Progenitor cell of endocrine pancreas (in vitro differentiated cells): Measurements from ENCODE around the gene FGF19. TPM values are rescaled to one million over a fixed set of nuclear protein-coding genes. Genes with fewer than 3 reads are reported as not detected.

ENCODE experiments used
- DNase-seq: peaks from one replicate; pipeline ENCODE4 v3.0.0; 2021; ENCODE audit warnings: low spot score; ENCODE audit not compliant: unreplicated experiment
- H3K27ac Mint-ChIP-seq: 2 replicates; pipeline ENCODE4 v1.8.0; 2021; ENCODE audit warnings: mild to moderate bottlenecking, moderate library complexity, mixed read lengths
- H3K27me3 Mint-ChIP-seq: 2 replicates; pipeline ENCODE4 v1.8.0; 2021; ENCODE audit warnings: mixed read lengths
- H3K36me3 Mint-ChIP-seq: 2 replicates; pipeline ENCODE4 v1.8.0; 2022; ENCODE audit warnings: mixed read lengths; ENCODE audit not compliant: insufficient read depth
- H3K4me1 Mint-ChIP-seq: 2 replicates; pipeline ENCODE4 v1.8.0; 2021; ENCODE audit warnings: low read depth, mixed read lengths
- H3K4me3 Mint-ChIP-seq: 2 replicates; pipeline ENCODE4 v1.8.0; 2021; ENCODE audit warnings: low read depth, mild to moderate bottlenecking, moderate library complexity, mixed read lengths
- H3K9me3 Mint-ChIP-seq: 2 replicates; pipeline ENCODE4 v1.8.0; 2021; ENCODE audit warnings: low read depth, mixed read lengths
- CTCF ChIP-seq: fragments of 200-600 bp; sonication (generic); IDR thresholded peaks from one replicate; pipeline ENCODE4 v1.5.0; 2021; ENCODE audit warnings: antibody characterized with exemption, mild to moderate bottlenecking; ENCODE audit not compliant: unreplicated experiment
- total RNA-seq: library from RNA; stranded (reverse); gene quantifications from 2 replicates; pipeline ENCODE4 v1.2.1, GENCODE V29; 2021

FGF19 gene
- total RNA-seq, 1 donor from 2014 or later, result not detected

DNA sequence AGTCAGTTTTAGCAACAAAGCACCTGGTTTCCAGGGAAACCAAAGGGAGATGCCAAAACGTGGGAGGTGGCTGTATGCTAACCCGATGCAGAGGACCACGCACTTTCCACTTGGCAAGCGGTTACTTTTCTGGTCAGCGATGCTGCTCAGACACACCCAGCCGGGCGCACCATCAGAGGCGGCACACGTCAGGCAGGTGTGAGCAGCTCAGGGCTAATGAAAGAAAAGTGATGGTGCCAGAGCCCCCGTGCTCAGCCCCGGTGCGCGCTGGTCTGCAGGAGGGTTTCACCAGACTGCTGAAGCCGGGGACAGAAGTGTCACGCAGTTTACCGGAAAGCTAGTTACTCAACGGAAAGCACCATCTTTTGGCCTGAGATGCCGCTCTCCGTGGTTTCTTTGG, 34.3 kb downstream of the FGF19 start:
- Mint-ChIP-seq H3K4me1 (peaks cover 5% of the 10 kb centered on the region), H3K36me3 (peaks cover 15% of the 10 kb centered on the region), H3K27ac (no peak overlapping the region), H3K27me3 (no peaks in the 10 kb centered on the region), H3K9me3 (no peaks in the 10 kb centered on the region), H3K4me3 (no peak overlapping the region)
- no peak for DNase-seq
- no peak for TF ChIP-seq CTCF

DNA sequence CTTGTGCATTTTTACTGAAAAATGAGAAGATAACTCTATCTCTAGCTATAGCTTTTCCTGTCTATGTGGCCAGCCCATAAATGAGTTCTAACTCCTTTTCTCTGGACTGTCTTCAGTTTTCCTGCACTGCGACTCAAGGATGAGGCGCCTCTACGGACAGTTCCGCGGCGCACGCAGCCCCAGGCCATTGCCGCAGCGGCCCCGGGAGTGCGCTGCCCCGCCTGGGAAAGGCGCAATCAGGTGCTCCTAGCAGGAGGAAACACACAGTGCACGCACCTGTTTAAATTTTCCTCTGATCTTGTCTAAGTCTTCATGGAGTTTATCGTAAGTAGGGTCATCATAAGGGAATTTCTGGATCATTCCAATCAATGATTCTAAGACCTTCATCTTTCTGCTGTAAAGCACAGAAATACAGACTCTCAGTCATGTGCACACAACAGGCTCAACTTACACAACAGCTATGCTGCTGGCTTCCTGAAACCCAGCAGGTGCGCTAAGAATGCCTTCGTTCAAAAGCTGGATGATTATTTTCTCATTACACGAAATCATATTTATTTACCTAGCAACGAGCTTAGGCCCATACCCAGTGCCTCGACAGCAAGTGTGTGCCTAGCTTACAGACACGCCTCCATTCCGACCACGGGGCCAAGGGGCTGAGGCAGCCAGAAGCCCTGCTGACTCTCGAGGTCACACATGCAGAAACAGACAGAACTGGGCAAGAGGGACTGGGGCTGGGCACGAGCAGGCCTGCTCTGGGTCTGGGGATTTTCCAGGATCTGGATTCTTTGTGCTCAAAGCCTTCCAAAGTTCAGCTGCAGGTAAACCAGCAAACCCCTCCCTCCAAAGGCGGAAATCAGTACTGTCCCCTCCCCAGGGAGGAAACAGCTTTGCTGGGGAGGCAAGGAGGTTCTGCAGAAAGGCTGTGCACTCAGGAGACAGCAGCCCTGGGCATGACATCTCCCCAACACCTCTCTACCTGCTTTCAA, 35.9 kb downstream of the FGF19 start:
- no peak for TF ChIP-seq CTCF
- DNase-seq, result no peak
- Mint-ChIP-seq H3K4me3 (no peak overlapping the region), H3K9me3 (no peaks in the 10 kb centered on the region), H3K27ac (no peak overlapping the region), H3K4me1 (no peaks in the 10 kb centered on the region), H3K36me3 (peaks cover 12% of the 10 kb centered on the region), H3K27me3 (no peaks in the 10 kb centered on the region)

GRCh38 chr11:69666752-69667536, 36.9 kb downstream of the FGF19 start:
- H3K36me3 Mint-ChIP-seq, result peaks cover 12% of the 10 kb centered on the region
- TF ChIP-seq CTCF, result no peak
- no peaks in the 10 kb centered on the region for H3K27me3 Mint-ChIP-seq
- H3K4me1 Mint-ChIP-seq, result no peaks in the 10 kb centered on the region
- H3K4me3 Mint-ChIP-seq, result no peak overlapping the region
- H3K9me3 Mint-ChIP-seq, result no peaks in the 10 kb centered on the region
- H3K27ac Mint-ChIP-seq, result no peak overlapping the region
- DNase-seq, result no peak

DNA sequence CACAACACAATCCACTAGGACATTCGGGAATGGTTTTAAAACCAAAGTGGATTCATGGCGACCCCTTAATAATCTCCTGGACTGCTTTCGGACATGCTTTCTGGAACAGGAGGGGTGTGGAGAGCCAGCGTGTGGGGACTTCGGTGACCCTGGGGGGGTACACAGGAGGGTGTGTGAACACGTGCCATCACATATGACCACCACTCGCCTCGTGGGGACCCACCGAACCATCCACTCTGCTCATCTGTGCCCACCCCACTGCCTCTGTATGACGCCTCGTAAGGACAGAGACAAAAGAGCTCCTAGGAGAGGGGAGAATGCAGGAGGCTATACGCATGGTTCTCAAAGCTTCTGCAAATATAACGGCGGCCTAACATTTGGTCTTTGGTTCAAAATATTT, 37.6 kb downstream of the FGF19 start:
- H3K9me3 Mint-ChIP-seq, result no peaks in the 10 kb centered on the region
- H3K27me3 Mint-ChIP-seq, result no peaks in the 10 kb centered on the region
- H3K4me3 Mint-ChIP-seq, result no peak overlapping the region
- no peak for DNase-seq
- H3K36me3 Mint-ChIP-seq, result peaks cover 12% of the 10 kb centered on the region
- no peaks in the 10 kb centered on the region for H3K4me1 Mint-ChIP-seq
- H3K27ac Mint-ChIP-seq, result no peak overlapping the region
- no peak for TF ChIP-seq CTCF

DNA sequence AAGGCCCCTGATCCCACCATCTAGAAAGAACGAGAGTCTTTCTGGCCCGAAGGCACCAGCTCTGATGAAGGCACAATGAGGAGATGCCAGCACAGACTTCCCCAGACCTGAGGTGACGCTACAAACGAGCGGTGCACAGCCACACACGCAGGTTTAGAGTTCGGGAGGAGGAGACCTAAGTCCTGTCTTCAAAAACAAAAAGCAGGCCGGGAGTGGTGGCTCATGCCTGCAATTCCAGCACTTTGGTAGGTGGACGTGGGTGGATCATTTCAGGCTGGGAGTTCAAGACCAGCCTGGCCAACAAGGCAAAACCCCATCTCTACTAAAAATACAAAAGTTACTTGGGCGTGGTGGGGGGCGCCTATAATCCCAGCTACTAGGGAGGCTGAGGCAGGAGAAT, 38.2 kb downstream of the FGF19 start:
- no peaks in the 10 kb centered on the region for H3K27me3 Mint-ChIP-seq
- H3K36me3 Mint-ChIP-seq, result peaks cover 11% of the 10 kb centered on the region
- H3K27ac Mint-ChIP-seq, result no peak overlapping the region
- TF ChIP-seq CTCF, result no peak
- no peaks in the 10 kb centered on the region for H3K9me3 Mint-ChIP-seq
- no peak for DNase-seq
- H3K4me1 Mint-ChIP-seq, result no peaks in the 10 kb centered on the region
- no peak overlapping the region for H3K4me3 Mint-ChIP-seq
